Colonic mucosa (tissue), 4 donors: ENCODE data around the gene FZR1. TPM values are rescaled to one million over a fixed set of nuclear protein-coding genes. Genes with fewer than 3 reads are reported as not detected.

Experiments used
- DNase-seq: peaks from one replicate; pipeline ENCODE4 v3.0.0-alpha.2; 2020
- H3K27ac ChIP-seq: fragments of 200-600 bp; one replicate; pipeline ENCODE4 v1.8.0; 2021
- H3K27me3 ChIP-seq: fragments of 200-600 bp; one replicate; pipeline ENCODE4 v1.8.0; 2021
- H3K36me3 ChIP-seq: fragments of 200-600 bp; one replicate; pipeline ENCODE4 v1.8.0; 2021
- H3K4me1 ChIP-seq: fragments of 200-600 bp; one replicate; pipeline ENCODE4 v1.8.0; 2021; ENCODE audit warnings: mild to moderate bottlenecking
- H3K4me3 ChIP-seq: fragments of 200-600 bp; one replicate; pipeline ENCODE4 v1.8.0; 2021
- H3K9ac ChIP-seq, 2 donors: one replicate each; pipeline ENCODE4 v1.7.0; 2013; ENCODE audit warnings: control low read depth in 2 of 2, low read depth in 2 of 2, low read length in 2 of 2
- H3K9me3 ChIP-seq: fragments of 200-600 bp; one replicate; pipeline ENCODE4 v1.8.0; 2021
- CTCF ChIP-seq: fragments of 200-600 bp; IDR thresholded peaks from one replicate; pipeline ENCODE4 v1.8.0; 2022; ENCODE audit warnings: antibody characterized with exemption, mild to moderate bottlenecking
- intact Hi-C: fragments of 100-400 bp; cut with DNase I; formaldehyde crosslinking; loops from one replicate; pipeline ENCODE4 v1.14.1; 2022
- total RNA-seq, 2 donors: library from RNA; stranded (reverse); fragmentation: NEBNext Ultra II Directional in 1 of 2; extraction: Animal tissue kit (Norgen Biotek cat#: 25700) in 1 of 2; gene quantifications; one replicate each; pipeline ENCODE4 v1.2.1, GENCODE V29; 2021
- donor health status: healthy.
- donor health status: DM: no; HTN: no; CAD: no.
- donor health status: DM: no; HTN: no; CAD: no.

FZR1 gene
- total RNA-seq, 2 donors from 2014 or later: 45.8 to 62.5 TPM

DNA sequence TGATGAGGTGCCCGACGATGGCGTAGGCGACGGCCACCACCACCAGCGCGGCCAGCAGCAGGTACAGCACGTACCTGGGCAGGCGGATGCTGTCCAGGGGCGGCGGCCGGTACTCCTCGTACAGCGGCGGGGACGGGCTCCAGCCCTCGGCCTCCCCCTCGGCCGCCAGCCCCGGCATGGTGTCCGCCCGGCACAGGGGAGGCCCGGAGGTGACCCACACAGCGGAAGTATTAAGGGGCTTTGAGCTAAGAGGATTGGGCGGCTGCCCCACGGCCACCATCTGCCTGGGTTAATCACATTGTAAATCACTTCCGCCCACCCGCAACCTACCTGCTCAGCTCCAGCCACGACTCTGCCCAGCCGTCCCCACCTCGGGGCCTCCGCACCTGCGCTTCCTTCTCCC lies 22.9 kb upstream of the FZR1 start, which contains the start of gene SMIM44:
TSS of gene SMIM44 (minus strand) at position 216 of the 403 bp plus-strand sequence. CDS start at position 178, 38 bp downstream.
- peak within 1 kb of the TSS; percentile 50 for H3K27ac ChIP-seq
- no peak for TF ChIP-seq CTCF
- H3K9ac ChIP-seq: peak within 1 kb of the TSS; percentile 65 to 76
- H3K27me3 ChIP-seq: no peaks in the 10 kb centered on the region
- peak; percentile 52 for DNase-seq
- no peaks in the 10 kb centered on the region for H3K9me3 ChIP-seq
- H3K4me1 ChIP-seq: peaks cover 3% of the 10 kb centered on the region
- peak within 1 kb of the TSS; percentile 48 for H3K4me3 ChIP-seq
- intact Hi-C loops: no loop called here
- H3K36me3 ChIP-seq: no peaks in the 10 kb centered on the region

GRCh38 chr19:3491396-3492119 lies 14.6 kb upstream of the FZR1 start:
- Histone ChIP-seq H3K9ac (no peak overlapping the region), H3K4me3 (no peak overlapping the region), H3K4me1 (no peaks in the 10 kb centered on the region), H3K27me3 (no peaks in the 10 kb centered on the region), H3K9me3 (no peaks in the 10 kb centered on the region), H3K27ac (no peak overlapping the region), H3K36me3 (peaks cover 18% of the 10 kb centered on the region)
- no peak for DNase-seq
- no peak for TF ChIP-seq CTCF
- intact Hi-C loops: no loop called here

GRCh38 chr19:3492131-3492839 lies 13.8 kb upstream of the FZR1 start:
- H3K4me3 ChIP-seq: no peak overlapping the region
- no peak for DNase-seq
- intact Hi-C loops: no loop called here
- TF ChIP-seq CTCF: no peak
- H3K9ac ChIP-seq: no peak overlapping the region
- H3K36me3 ChIP-seq: peaks cover 18% of the 10 kb centered on the region
- no peaks in the 10 kb centered on the region for H3K9me3 ChIP-seq
- no peak overlapping the region for H3K27ac ChIP-seq
- H3K4me1 ChIP-seq: no peaks in the 10 kb centered on the region
- no peaks in the 10 kb centered on the region for H3K27me3 ChIP-seq

- TF ChIP-seq CTCF: no peak
- Histone ChIP-seq H3K4me1 (no peaks in the 10 kb centered on the region), H3K27me3 (no peaks in the 10 kb centered on the region), H3K27ac (no peak overlapping the region), H3K9me3 (no peaks in the 10 kb centered on the region), H3K9ac (no peak overlapping the region), H3K36me3 (peaks cover 18% of the 10 kb centered on the region), H3K4me3 (no peak overlapping the region)
- no peak for DNase-seq
- intact Hi-C loops: no loop called here
Observed at GRCh38 chr19:3492919-3493318, 13.2 kb upstream of the FZR1 start.

DNA sequence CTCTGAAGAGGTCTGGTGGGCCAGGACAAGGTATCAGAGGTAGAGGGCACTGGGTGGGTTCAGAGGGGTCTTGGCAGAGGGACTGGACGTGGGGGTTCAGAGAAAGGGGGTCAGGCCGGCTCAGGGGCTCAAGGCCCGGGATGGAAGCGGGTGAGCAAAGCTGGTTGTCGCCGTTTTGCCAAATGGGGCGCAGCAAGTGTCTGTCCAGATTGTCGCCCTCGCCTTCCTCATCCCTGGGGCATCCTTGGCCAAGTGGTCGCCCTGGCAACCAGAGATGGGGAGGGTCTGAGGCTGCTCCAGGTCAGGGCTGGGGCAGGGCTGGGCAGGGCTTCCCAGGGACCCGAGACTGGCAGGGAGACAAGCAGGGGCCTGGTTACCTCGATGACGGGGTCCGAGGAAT lies 12.5 kb upstream of the FZR1 start:
- no peak for TF ChIP-seq CTCF
- no peak overlapping the region for H3K4me3 ChIP-seq
- no peak overlapping the region for H3K27ac ChIP-seq
- intact Hi-C loops: no loop called here
- H3K36me3 ChIP-seq: peaks cover 18% of the 10 kb centered on the region
- no peaks in the 10 kb centered on the region for H3K9me3 ChIP-seq
- no peak for DNase-seq
- no peak overlapping the region for H3K9ac ChIP-seq
- no peaks in the 10 kb centered on the region for H3K27me3 ChIP-seq
- no peaks in the 10 kb centered on the region for H3K4me1 ChIP-seq
